ENCODE measurements around the gene SCIN.

- TF ChIP-seq TAF1 (IDR thresholded peaks at IDR 0.05; ENCODE audit: low read depth, low read length): no peak
- TF ChIP-seq POLR2AphosphoS5 (IDR thresholded peaks at IDR 0.05; ENCODE audit: low read depth, low read length): no peak
- no peak for TF ChIP-seq POLR2A (IDR thresholded peaks at IDR 0.05; ENCODE audit: low read depth, low read length)
- no peak for TF ChIP-seq SPI1 (IDR thresholded peaks at IDR 0.05; ENCODE audit: low read depth, low read length)
Observed at GRCh38 chr7:12683678-12684585, 113.4 kb downstream of the SCIN start.

All from GM12891 (cell line).